Middle frontal gyrus (tissue), 1 donor: Measurements from ENCODE around the gene OSBPL10.

Experiments used
- DNase-seq: peaks from one replicate; pipeline ENCODE4 v3.0.0-alpha.2; 2015; ENCODE audit warnings: low spot score; ENCODE audit errors: extremely low spot score

OSBPL10 gene

GRCh38 chr3:31748281-31748932 is 232.7 kb downstream of the OSBPL10 start:
- no peak for DNase-seq

DNA sequence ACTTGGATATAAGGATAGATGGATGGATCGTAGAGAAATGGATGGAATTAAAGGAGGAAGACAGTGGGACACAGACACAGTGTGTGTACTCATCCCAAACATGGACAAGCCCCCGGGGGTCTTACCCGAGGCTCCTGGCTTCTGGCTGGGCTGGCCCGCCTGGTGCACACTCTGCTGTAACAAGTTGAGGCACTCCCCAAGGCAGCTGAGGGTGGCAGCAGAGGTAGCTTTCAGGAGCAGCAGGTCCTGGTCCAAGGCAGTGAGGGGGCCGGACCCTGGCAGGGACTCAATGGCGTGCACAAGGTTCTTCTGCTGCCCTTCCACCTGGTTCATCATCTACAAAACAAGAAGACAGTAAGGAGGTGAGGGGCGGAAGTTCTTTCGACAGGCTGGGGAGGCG is 233.3 kb downstream of the OSBPL10 start:
- DNase-seq: no peak

- no peak for DNase-seq
These were observed 236.1 kb downstream of the OSBPL10 start for GRCh38 chr3:31744913-31745312.

DNA sequence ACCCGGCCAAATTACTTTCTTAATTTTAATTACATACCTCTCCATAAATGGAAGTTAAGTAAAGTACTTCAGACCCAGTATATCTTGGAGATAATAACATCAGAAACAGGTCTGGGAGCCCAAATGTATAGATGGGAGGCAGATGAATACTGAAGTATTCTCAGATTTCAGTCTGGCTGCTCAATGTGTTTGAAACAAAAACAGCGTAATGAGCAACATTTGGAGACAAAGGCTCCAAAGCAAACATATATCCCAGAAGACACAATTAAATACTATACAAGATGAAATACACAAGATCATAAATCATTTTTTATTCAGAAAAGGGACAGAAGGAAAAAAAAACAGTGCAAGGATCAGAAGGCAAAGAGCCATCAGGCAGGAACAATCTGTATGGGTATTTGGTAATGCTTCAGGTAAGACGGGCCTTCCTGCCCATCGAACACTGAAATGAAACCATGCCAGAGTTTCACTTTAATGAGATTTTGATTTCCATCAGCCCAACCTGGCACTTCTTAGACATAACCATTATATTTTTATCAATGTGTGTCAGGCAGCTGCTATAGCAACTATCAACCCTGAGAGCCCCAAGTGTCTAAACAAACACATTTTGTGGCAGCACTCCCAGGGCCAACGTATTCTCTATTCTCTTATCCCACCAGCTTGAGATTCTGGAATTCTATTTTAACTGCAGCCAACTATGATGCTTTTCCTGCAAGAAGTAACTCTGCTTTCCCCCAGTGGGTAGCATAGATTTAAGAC is 237.6 kb downstream of the OSBPL10 start:
- DNase-seq: no peak

GRCh38 chr3:31740397-31740796 is 240.7 kb downstream of the OSBPL10 start:
- no peak for DNase-seq

- no peak for DNase-seq
These were observed 242.7 kb downstream of the OSBPL10 start for GRCh38 chr3:31738412-31738811.

- DNase-seq: no peak
These were observed 245.4 kb downstream of the OSBPL10 start for GRCh38 chr3:31735667-31736066.

DNA sequence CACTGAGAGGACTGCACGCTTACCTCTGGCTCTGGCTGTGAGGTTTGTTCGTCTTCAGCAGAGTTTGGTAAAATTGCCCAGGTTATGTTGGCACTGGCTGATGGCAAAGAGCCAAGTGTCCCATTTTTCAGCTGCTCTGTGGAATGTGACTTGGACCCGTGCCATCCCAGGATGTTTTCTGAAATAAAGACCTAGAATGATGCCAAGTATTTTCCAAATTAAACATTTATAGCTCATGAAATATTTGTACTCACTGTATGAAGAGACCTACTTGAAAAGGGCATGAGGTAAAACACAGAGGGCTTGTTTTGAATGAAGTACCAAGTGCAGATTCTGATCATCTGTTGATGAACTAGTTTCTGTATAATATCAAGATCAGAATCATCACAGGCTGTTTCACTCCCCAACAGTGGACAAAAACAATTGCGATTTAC is 247.8 kb downstream of the OSBPL10 start:
- no peak for DNase-seq

DNA sequence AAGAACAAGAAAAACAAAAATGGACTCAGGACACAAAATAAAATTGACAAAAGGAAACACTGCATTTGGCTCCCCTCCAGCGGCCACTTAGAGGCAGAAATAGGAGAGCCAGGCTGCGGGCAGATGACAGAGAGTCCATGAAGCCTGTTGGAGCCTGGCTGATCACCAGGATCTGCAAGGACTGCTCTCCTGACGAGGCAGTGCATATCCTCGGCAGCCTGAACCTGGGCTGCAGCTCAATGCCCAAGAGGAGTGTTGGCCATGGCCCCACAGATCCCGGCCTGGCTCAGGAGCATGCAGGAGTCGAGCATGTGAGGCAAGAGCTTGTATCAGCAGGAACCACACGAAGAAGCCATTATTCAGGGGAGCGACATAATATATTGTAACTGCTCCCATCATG is 248.5 kb downstream of the OSBPL10 start:
- DNase-seq: no peak

- no peak for DNase-seq
These were observed 251.5 kb downstream of the OSBPL10 start for GRCh38 chr3:31729573-31729972.

DNA sequence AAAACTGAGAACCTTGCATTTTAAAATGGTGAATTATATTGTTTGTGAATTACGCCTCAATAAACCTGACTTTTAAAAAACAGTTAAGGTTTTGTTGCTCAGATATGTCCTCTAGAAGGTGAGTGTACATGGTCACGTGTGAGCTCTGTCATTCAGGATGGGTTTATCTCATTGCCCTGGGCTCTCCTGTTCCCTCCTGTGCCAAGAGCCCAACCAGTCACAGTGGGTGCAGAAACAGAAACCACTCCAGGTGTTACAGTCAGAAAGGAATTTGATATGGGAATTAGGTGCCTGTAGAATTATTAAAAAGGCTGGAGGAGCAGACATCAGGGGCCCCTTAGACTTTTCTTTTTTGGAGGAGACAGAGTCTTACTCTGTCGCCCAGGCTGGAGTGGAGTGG is 252.0 kb downstream of the OSBPL10 start:
- DNase-seq: no peak

GRCh38 chr3:31728403-31728802 is 252.7 kb downstream of the OSBPL10 start:
- DNase-seq: no peak

- DNase-seq: no peak
These were observed 255.1 kb downstream of the OSBPL10 start for GRCh38 chr3:31725976-31726375.

- DNase-seq: no peak
These were observed 255.5 kb downstream of the OSBPL10 start for GRCh38 chr3:31725568-31725967.

DNA sequence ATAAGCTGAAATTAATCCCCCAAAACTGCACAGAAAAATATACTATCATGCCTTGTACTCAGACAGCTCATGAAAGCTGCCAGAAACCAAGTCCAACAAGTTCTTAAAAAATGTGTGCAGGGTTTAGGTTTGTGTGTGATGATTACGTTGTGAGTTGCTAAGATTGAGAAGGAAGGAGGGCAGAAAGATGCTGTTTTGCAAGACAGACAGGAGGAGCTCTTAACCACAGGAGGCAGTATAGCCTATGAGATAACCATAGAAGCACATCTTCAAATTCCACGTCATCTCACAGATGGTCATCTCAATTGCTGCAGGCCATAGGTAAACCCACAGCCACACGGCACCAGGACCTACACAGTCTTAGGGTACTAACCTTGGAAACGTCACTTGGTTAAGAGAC is 256.4 kb downstream of the OSBPL10 start:
- DNase-seq: no peak

DNA sequence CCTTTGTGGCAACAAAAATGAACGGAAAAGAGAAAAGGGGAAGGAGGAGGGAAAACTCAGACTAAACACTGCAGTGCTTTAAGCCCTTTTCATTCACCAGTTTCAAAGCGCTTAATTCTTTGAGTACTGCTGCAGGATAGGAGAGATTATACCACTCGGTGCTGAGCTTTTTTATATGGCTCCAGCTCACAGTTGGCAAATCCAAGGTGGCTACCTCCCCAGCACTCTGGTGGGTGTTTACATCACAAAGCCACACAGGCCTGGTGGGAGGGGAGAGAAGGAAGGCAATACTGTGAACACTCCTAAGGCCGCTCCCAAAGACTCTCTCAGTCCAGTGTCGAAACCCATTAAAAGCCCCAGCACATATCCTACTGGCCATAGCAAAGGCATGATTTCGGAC is 256.9 kb downstream of the OSBPL10 start:
- DNase-seq: no peak

- no peak for DNase-seq
These were observed 257.4 kb downstream of the OSBPL10 start for GRCh38 chr3:31723701-31724100.

- no peak for DNase-seq
These were observed 259.4 kb downstream of the OSBPL10 start for GRCh38 chr3:31721676-31722075.

- no peak for DNase-seq
These were observed 266.4 kb downstream of the OSBPL10 start for GRCh38 chr3:31714495-31715280.

GRCh38 chr3:31713816-31714215 is 267.2 kb downstream of the OSBPL10 start:
- no peak for DNase-seq

GRCh38 chr3:31710123-31710803 is 270.8 kb downstream of the OSBPL10 start:
- no peak for DNase-seq

GRCh38 chr3:31709526-31709925 is 271.5 kb downstream of the OSBPL10 start:
- DNase-seq: no peak
